AG04450 (cell line): Measurements from ENCODE around the gene NDFIP1. TPM values are rescaled to one million over a fixed set of nuclear protein-coding genes. Genes with fewer than 3 reads are reported as not detected.

ENCODE experiments used
- CTCF ChIA-PET: fragments of 300-600, 350-600 bp; formaldehyde crosslinking; extraction: SDS; loops from one replicate; lab custom pipeline; 2022; ENCODE audit warnings: antibody characterized with exemption, inconsistent platforms; lab: Charles Lee
- POLR2A ChIA-PET: fragments of 350-600 bp; formaldehyde crosslinking; extraction: SDS; loops from one replicate; lab custom pipeline; 2021; ENCODE audit warnings: antibody characterized with exemption, inconsistent platforms; lab: Yijun Ruan, JAX
- DNase-seq: peaks from one replicate; pipeline ENCODE4 v3.0.0-alpha.2; 2011; ENCODE audit warnings: low read depth, low spot score
- H3K27ac ChIP-seq: one replicate; pipeline ENCODE4 v1.5.1; 2012; ENCODE audit warnings: low read depth, low read length, control low read depth
- H3K27me3 ChIP-seq: one replicate; pipeline ENCODE4 v1.6.0; 2012; ENCODE audit warnings: low read length; ENCODE audit not compliant: control insufficient read depth, insufficient read depth
- H3K4me3 ChIP-seq: 2 replicates; pipeline ENCODE4 v1.5.1; 2011; ENCODE audit warnings: mild to moderate bottlenecking, low read depth, low read length, control low read depth
- H3K9me3 ChIP-seq: 2 replicates; pipeline ENCODE4 v1.5.1; 2012; ENCODE audit warnings: low read length; ENCODE audit not compliant: control insufficient read depth, insufficient read depth
- CTCF ChIP-seq: IDR thresholded peaks from 2 replicates; pipeline ENCODE4 v1.5.1; 2011; ENCODE audit warnings: low read depth, low read length, control low read depth, inconsistent platforms
- polyA plus RNA-seq: library from polyadenylated mRNA; depleted of rRNA; stranded (reverse); fragments of >200 nt; gene quantifications from 2 replicates; pipeline ENCODE4 v1.2.3, GENCODE V29; 2011

Gene NDFIP1
- polyA plus RNA-seq, 1 experiment: 31.9 TPM

GRCh38 chr5:142189813-142190212, 81.2 kb downstream of the NDFIP1 start:
- no peak for DNase-seq
- no peaks in the 10 kb centered on the region for H3K27me3 ChIP-seq
- ChIA-PET CTCF (no interaction called here), POLR2A (no interaction called here)
- no peak overlapping the region for H3K27ac ChIP-seq
- no peaks in the 10 kb centered on the region for H3K9me3 ChIP-seq
- no peak overlapping the region for H3K4me3 ChIP-seq
- no peak for TF ChIP-seq CTCF

- Histone ChIP-seq H3K27me3 (no peaks in the 10 kb centered on the region), H3K4me3 (no peak overlapping the region), H3K9me3 (no peaks in the 10 kb centered on the region), H3K27ac (no peak overlapping the region)
- no peak for DNase-seq
- ChIA-PET CTCF (no interaction called here), POLR2A (no interaction called here)
- no peak for TF ChIP-seq CTCF
These were observed 83.2 kb downstream of the NDFIP1 start for GRCh38 chr5:142191776-142192175.

- Histone ChIP-seq H3K27me3 (no peaks in the 10 kb centered on the region), H3K9me3 (no peaks in the 10 kb centered on the region), H3K27ac (no peak overlapping the region), H3K4me3 (no peak overlapping the region)
- ChIA-PET CTCF (no interaction called here), POLR2A (no interaction called here)
- no peak for DNase-seq
- TF ChIP-seq CTCF: no peak
These were observed 83.9 kb downstream of the NDFIP1 start for GRCh38 chr5:142192286-142193113.

- no peak overlapping the region for H3K27ac ChIP-seq
- no peaks in the 10 kb centered on the region for H3K9me3 ChIP-seq
- H3K27me3 ChIP-seq: no peaks in the 10 kb centered on the region
- no peak overlapping the region for H3K4me3 ChIP-seq
- POLR2A ChIA-PET: no interaction called here
- CTCF ChIA-PET: no interaction called here
- TF ChIP-seq CTCF: no peak
- no peak for DNase-seq
These were observed 84.5 kb downstream of the NDFIP1 start for GRCh38 chr5:142193114-142193428.

- no peak for TF ChIP-seq CTCF
- H3K4me3 ChIP-seq: no peak overlapping the region
- POLR2A ChIA-PET: no interaction called here
- H3K9me3 ChIP-seq: no peaks in the 10 kb centered on the region
- no peak for DNase-seq
- no peaks in the 10 kb centered on the region for H3K27me3 ChIP-seq
- CTCF ChIA-PET: no interaction called here
- no peak overlapping the region for H3K27ac ChIP-seq
These were observed 88.5 kb downstream of the NDFIP1 start for GRCh38 chr5:142197098-142197497.
